ENCODE measurements around the gene PABPN1L.

Gene PABPN1L

GRCh38 chr16:88870608-88871348, 4.3 kb upstream of the PABPN1L start:
- no peak for DNase-seq (ENCODE audit: low read depth in 2 of 3, low spot score in 1 of 3)

- DNase-seq (ENCODE audit: low read depth in 2 of 3, low spot score in 1 of 3): no peak
These were observed 3.2 kb upstream of the PABPN1L start for GRCh38 chr16:88869673-88869980.

GRCh38 chr16:88868974-88869672, 2.7 kb upstream of the PABPN1L start:
- no peak for DNase-seq (ENCODE audit: low read depth in 2 of 3, low spot score in 1 of 3)

GRCh38 chr16:88867581-88868246, 1.3 kb upstream of the PABPN1L start:
- DNase-seq (ENCODE audit: low read depth in 2 of 3, low spot score in 1 of 3): no peak

GRCh38 chr16:88865742-88866141, 718 bp downstream of the PABPN1L start:
- no peak for DNase-seq (ENCODE audit: low read depth in 2 of 3, low spot score in 1 of 3)

GRCh38 chr16:88865310-88865709, 1.1 kb downstream of the PABPN1L start:
- DNase-seq (ENCODE audit: low read depth in 2 of 3, low spot score in 1 of 3): no peak

- DNase-seq (ENCODE audit: low read depth in 2 of 3, low spot score in 1 of 3): no peak
These were observed 1.9 kb downstream of the PABPN1L start for GRCh38 chr16:88864521-88864920.

- DNase-seq (ENCODE audit: low read depth in 2 of 3, low spot score in 1 of 3): no peak
These were observed 2.4 kb downstream of the PABPN1L start for GRCh38 chr16:88864099-88864498.

GRCh38 chr16:88863426-88863825, 3.0 kb downstream of the PABPN1L start:
- DNase-seq (ENCODE audit: low read depth in 2 of 3, low spot score in 1 of 3): no peak

- DNase-seq (ENCODE audit: low read depth in 2 of 3, low spot score in 1 of 3): no peak
These were observed 3.5 kb downstream of the PABPN1L start for GRCh38 chr16:88862968-88863367.

GRCh38 chr16:88861359-88861758, 5.1 kb downstream of the PABPN1L start:
- DNase-seq (ENCODE audit: low read depth in 2 of 3, low spot score in 1 of 3): no peak

GRCh38 chr16:88859381-88860091, 6.9 kb downstream of the PABPN1L start:
- no peak for DNase-seq (ENCODE audit: low read depth in 2 of 3, low spot score in 1 of 3)

GRCh38 chr16:88857728-88858339, 8.6 kb downstream of the PABPN1L start:
- DNase-seq (ENCODE audit: low read depth in 2 of 3, low spot score in 1 of 3): peak; percentile 59 to 68 (median 67)

GRCh38 chr16:88856828-88857727, 9.4 kb downstream of the PABPN1L start, which contains the start of the genes GALNS and TRAPPC2L:
TSS of gene GALNS (minus strand) at chr16:88856947. CDS start at chr16:88856877, 70 bp downstream.
TSS of gene TRAPPC2L (plus strand) at chr16:88857127. CDS start at chr16:88857151, 24 bp downstream.
- peak; percentile 98 to 99 (median 99) for DNase-seq (ENCODE audit: low read depth in 2 of 3, low spot score in 1 of 3)

GRCh38 chr16:88856122-88856827, 10.2 kb downstream of the PABPN1L start:
- DNase-seq (ENCODE audit: low read depth in 2 of 3, low spot score in 1 of 3): no peak

GRCh38 chr16:88855736-88856121, 10.7 kb downstream of the PABPN1L start:
- DNase-seq (ENCODE audit: low read depth in 2 of 3, low spot score in 1 of 3): no peak

- DNase-seq (ENCODE audit: low read depth in 2 of 3, low spot score in 1 of 3): no peak
These were observed 11.3 kb downstream of the PABPN1L start for GRCh38 chr16:88855176-88855575.

- DNase-seq (ENCODE audit: low read depth in 2 of 3, low spot score in 1 of 3): peak in 1 of 3 donors; percentile 12
These were observed 12.0 kb downstream of the PABPN1L start for GRCh38 chr16:88854306-88855111.
